HEK293 (cell line): ENCODE measurements around the gene DEFB131B.

Source experiments
- CTCF ChIP-seq: fragments of 450-650 bp; formaldehyde crosslinking; IDR thresholded peaks from 2 replicates; pipeline ENCODE4 v1.5.1; 2016; ENCODE audit warnings: missing biosample characterization, missing genetic modification characterization
- GLI2 ChIP-seq: fragments of 450-650 bp; formaldehyde crosslinking; IDR thresholded peaks from 2 replicates; pipeline ENCODE4; 2017; ENCODE audit warnings: missing biosample characterization, missing genetic modification characterization, low read depth, borderline replicate concordance
- HOXD13 ChIP-seq: sonication (generic); formaldehyde crosslinking; IDR thresholded peaks from 2 replicates; pipeline ENCODE4 v1.8.0; 2022; ENCODE audit warnings: missing genetic modification reagents, borderline replicate concordance
- KLF9 ChIP-seq: fragments of 450-650 bp; formaldehyde crosslinking; IDR thresholded peaks from 2 replicates; pipeline ENCODE4 v1.5.1; 2016; ENCODE audit warnings: missing biosample characterization, missing genetic modification characterization, low read depth
- PRDM1 ChIP-seq: fragments of 450-650 bp; formaldehyde crosslinking; IDR thresholded peaks from 2 replicates; pipeline ENCODE4; 2016; ENCODE audit warnings: missing biosample characterization, missing genetic modification characterization
- TRIM28 ChIP-seq: IDR thresholded peaks from 2 replicates; pipeline ENCODE4 v1.6.1; 2011; ENCODE audit warnings: low read length, control low read depth, borderline replicate concordance
- ZFHX2 ChIP-seq: fragments of 450-650 bp; formaldehyde crosslinking; conservative IDR thresholded peaks from 2 replicates; pipeline ENCODE4 v1.5.1; 2016; ENCODE audit warnings: missing biosample characterization, missing genetic modification characterization
- ZFP37 ChIP-seq: fragments of 450-650 bp; formaldehyde crosslinking; IDR thresholded peaks from 2 replicates; pipeline ENCODE4 v1.5.1; 2016; ENCODE audit warnings: missing biosample characterization, missing genetic modification characterization
- ZNF114 ChIP-seq: fragments of 450-650 bp; formaldehyde crosslinking; IDR thresholded peaks from 2 replicates; pipeline ENCODE4 v1.5.0; 2017; ENCODE audit warnings: missing biosample characterization, missing genetic modification characterization
- ZNF138 ChIP-seq: fragments of 450-650 bp; formaldehyde crosslinking; IDR thresholded peaks from 2 replicates; pipeline ENCODE4 v1.5.1; 2016; ENCODE audit warnings: missing biosample characterization, missing genetic modification characterization, borderline replicate concordance
- ZNF157 ChIP-seq: fragments of 450-650 bp; formaldehyde crosslinking; IDR thresholded peaks from 2 replicates; pipeline ENCODE4 v1.5.1; 2016; ENCODE audit warnings: missing biosample characterization, missing genetic modification characterization
- ZNF248 ChIP-seq: fragments of 450-650 bp; formaldehyde crosslinking; IDR thresholded peaks from 2 replicates; pipeline ENCODE4 v1.5.1; 2017; ENCODE audit warnings: missing biosample characterization, missing genetic modification characterization
- ZNF280D ChIP-seq: fragments of 450-650 bp; formaldehyde crosslinking; IDR thresholded peaks from 2 replicates; pipeline ENCODE4 v1.5.1; 2016; ENCODE audit warnings: missing biosample characterization, missing genetic modification characterization
- ZNF433 ChIP-seq: fragments of 450-650 bp; formaldehyde crosslinking; IDR thresholded peaks from 2 replicates; pipeline ENCODE4 v1.5.1; 2016; ENCODE audit warnings: missing biosample characterization, missing genetic modification characterization, low read depth
- ZNF514 ChIP-seq: fragments of 450-650 bp; formaldehyde crosslinking; IDR thresholded peaks from 2 replicates; pipeline ENCODE4 v1.5.1; 2016; ENCODE audit warnings: missing biosample characterization, missing genetic modification characterization
- ZNF518A ChIP-seq: fragments of 450-650 bp; formaldehyde crosslinking; conservative IDR thresholded peaks from 2 replicates; pipeline ENCODE4 v1.5.1; 2016; ENCODE audit warnings: low read depth, missing biosample characterization, missing genetic modification characterization
- ZNF692 ChIP-seq: fragments of 450-650 bp; formaldehyde crosslinking; IDR thresholded peaks from 2 replicates; pipeline ENCODE4 v1.5.1; 2016; ENCODE audit warnings: missing biosample characterization, missing genetic modification characterization
- TF ChIP-seq, protein P1 (sequence below): fragments of 450-650 bp; formaldehyde crosslinking; IDR thresholded peaks from 2 replicates; pipeline ENCODE4 v1.5.1; 2016; ENCODE audit warnings: missing biosample characterization, missing genetic modification characterization
- TF ChIP-seq, protein P2 (sequence below): fragments of 450-650 bp; formaldehyde crosslinking; IDR thresholded peaks from 2 replicates; pipeline ENCODE4 v1.5.1; 2017; ENCODE audit warnings: missing biosample characterization, missing genetic modification characterization
- TF ChIP-seq, protein P3 (sequence below): fragments of 450-650 bp; formaldehyde crosslinking; IDR thresholded peaks from 2 replicates; pipeline ENCODE4 v1.5.1; 2017; ENCODE audit warnings: missing biosample characterization, mild to moderate bottlenecking, missing genetic modification characterization, moderate library complexity

The DEFB131B gene

GRCh38 chr11:71928737-71929443 lies 50.6 kb downstream of the DEFB131B start, which contains the start of gene RNF121 (continued):
- 0 out of 2 replicates have a peak, but pooled peaks have one; percentile 5 for TF ChIP-seq ZNF518A
- TF ChIP-seq HOXD13 = no peak
- TF ChIP-seq TRIM28 = no peak
- TF ChIP-seq, protein P1, sequence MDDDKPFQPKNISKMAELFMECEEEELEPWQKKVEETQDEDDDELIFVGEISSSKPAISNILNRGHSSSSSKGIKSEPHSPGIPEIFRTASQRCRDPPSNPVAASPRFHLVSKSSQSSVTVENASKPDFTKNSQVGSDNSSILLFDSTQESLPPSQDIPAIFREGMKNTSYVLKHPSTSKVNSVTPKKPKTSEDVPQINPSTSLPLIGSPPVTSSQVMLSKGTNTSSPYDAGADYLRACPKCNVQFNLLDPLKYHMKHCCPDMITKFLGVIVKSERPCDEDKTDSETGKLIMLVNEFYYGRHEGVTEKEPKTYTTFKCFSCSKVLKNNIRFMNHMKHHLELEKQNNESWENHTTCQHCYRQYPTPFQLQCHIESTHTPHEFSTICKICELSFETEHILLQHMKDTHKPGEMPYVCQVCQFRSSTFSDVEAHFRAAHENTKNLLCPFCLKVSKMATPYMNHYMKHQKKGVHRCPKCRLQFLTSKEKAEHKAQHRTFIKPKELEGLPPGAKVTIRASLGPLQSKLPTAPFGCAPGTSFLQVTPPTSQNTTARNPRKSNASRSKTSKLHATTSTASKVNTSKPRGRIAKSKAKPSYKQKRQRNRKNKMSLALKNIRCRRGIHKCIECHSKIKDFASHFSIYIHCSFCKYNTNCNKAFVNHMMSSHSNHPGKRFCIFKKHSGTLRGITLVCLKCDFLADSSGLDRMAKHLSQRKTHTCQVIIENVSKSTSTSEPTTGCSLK (tag by site-specific recombination) = no peak
- TF ChIP-seq CTCF (tag by site-specific recombination) = peak; percentile 18; the same call in 1 of the 2 replicates
- peak; percentile 80 for TF ChIP-seq KLF9 (tag by site-specific recombination)
- TF ChIP-seq, protein P2, sequence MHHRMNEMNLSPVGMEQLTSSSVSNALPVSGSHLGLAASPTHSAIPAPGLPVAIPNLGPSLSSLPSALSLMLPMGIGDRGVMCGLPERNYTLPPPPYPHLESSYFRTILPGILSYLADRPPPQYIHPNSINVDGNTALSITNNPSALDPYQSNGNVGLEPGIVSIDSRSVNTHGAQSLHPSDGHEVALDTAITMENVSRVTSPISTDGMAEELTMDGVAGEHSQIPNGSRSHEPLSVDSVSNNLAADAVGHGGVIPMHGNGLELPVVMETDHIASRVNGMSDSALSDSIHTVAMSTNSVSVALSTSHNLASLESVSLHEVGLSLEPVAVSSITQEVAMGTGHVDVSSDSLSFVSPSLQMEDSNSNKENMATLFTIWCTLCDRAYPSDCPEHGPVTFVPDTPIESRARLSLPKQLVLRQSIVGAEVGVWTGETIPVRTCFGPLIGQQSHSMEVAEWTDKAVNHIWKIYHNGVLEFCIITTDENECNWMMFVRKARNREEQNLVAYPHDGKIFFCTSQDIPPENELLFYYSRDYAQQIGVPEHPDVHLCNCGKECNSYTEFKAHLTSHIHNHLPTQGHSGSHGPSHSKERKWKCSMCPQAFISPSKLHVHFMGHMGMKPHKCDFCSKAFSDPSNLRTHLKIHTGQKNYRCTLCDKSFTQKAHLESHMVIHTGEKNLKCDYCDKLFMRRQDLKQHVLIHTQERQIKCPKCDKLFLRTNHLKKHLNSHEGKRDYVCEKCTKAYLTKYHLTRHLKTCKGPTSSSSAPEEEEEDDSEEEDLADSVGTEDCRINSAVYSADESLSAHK (tag by site-specific recombination) = 0 out of 2 replicates have a peak, but pooled peaks have one; percentile 25
- no peak for TF ChIP-seq GLI2 (tag by site-specific recombination)
- no peak for TF ChIP-seq ZNF114 (tag by site-specific recombination)
- no peak for TF ChIP-seq ZNF433 (tag by site-specific recombination)
- TF ChIP-seq ZNF157 (tag by site-specific recombination) = no peak
- TF ChIP-seq ZNF280D (tag by site-specific recombination) = no peak
- no peak for TF ChIP-seq ZNF248
- peak; percentile 34; the same call in 1 of the 2 replicates for TF ChIP-seq ZNF692 (tag by site-specific recombination)
- TF ChIP-seq PRDM1 (tag by site-specific recombination) = no peak
- peak; percentile 73; the same call in 1 of the 2 replicates for TF ChIP-seq ZFP37 (tag by site-specific recombination)
- TF ChIP-seq ZFHX2 (tag by site-specific recombination) = peak; percentile 93
- TF ChIP-seq, protein P3, sequence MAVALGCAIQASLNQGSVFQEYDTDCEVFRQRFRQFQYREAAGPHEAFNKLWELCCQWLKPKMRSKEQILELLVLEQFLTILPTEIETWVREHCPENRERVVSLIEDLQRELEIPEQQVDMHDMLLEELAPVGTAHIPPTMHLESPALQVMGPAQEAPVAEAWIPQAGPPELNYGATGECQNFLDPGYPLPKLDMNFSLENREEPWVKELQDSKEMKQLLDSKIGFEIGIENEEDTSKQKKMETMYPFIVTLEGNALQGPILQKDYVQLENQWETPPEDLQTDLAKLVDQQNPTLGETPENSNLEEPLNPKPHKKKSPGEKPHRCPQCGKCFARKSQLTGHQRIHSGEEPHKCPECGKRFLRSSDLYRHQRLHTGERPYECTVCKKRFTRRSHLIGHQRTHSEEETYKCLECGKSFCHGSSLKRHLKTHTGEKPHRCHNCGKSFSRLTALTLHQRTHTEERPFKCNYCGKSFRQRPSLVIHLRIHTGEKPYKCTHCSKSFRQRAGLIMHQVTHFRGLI (tag by site-specific recombination) = peak; percentile 95
- no peak for TF ChIP-seq ZNF138 (tag by site-specific recombination)
- no peak for TF ChIP-seq ZNF514
